Smooth muscle cell (in vitro differentiated cells): ENCODE measurements around the gene LEMD2. TPM values are rescaled to one million over a fixed set of nuclear protein-coding genes. Genes with fewer than 3 reads are reported as not detected.

ENCODE experiments used
- DNase-seq: peaks from one replicate; lab custom pipeline; 2025; ENCODE audit not compliant: unreplicated experiment; lab: John Stamatoyannopoulos, UW
- H2AFZ ChIP-seq: fragments of 200-600 bp; sonication (generic); 2 replicates; pipeline ENCODE4 v1.6.0; 2016; ENCODE audit warnings: antibody characterized with exemption, low read depth, mild to moderate bottlenecking
- H3F3A ChIP-seq: fragments of 200-600 bp; sonication (generic); 2 replicates; pipeline ENCODE4 v1.6.0; 2017; ENCODE audit warnings: antibody characterized with exemption, low read depth
- H3K27ac ChIP-seq: fragments of 200-600 bp; sonication (generic); 2 replicates; pipeline ENCODE4 v1.5.1; 2016; ENCODE audit warnings: low read depth, mild to moderate bottlenecking
- H3K27me3 ChIP-seq: fragments of 200-600 bp; sonication (generic); 2 replicates; pipeline ENCODE4 v1.6.1; 2016; ENCODE audit warnings: low read depth, mild to moderate bottlenecking
- H3K36me3 ChIP-seq: fragments of 200-600 bp; sonication (generic); 2 replicates; pipeline ENCODE4 v1.5.1; 2016; ENCODE audit warnings: low read depth
- H3K4me1 ChIP-seq: fragments of 200-600 bp; sonication (generic); 2 replicates; pipeline ENCODE4 v1.5.1; 2016; ENCODE audit warnings: low read depth
- H3K4me2 ChIP-seq: fragments of 200-600 bp; sonication (generic); 2 replicates; pipeline ENCODE4 v1.6.0; 2016; ENCODE audit warnings: mild to moderate bottlenecking
- H3K4me3 ChIP-seq: fragments of 200-600 bp; sonication (generic); 2 replicates; pipeline ENCODE4 v1.5.1; 2016; ENCODE audit warnings: mild to moderate bottlenecking
- H3K79me2 ChIP-seq: fragments of 200-600 bp; sonication (generic); 2 replicates; pipeline ENCODE4 v1.6.0; 2016; ENCODE audit warnings: low read depth, mild to moderate bottlenecking
- H3K9ac ChIP-seq: fragments of 200-600 bp; sonication (generic); 2 replicates; pipeline ENCODE4 v1.6.0; 2016; ENCODE audit warnings: low read depth
- H3K9me3 ChIP-seq: fragments of 200-600 bp; sonication (generic); replicated peaks from 2 replicates; pipeline ENCODE4 v1.5.1; 2016; ENCODE audit warnings: low read depth
- H4K20me1 ChIP-seq: fragments of 200-600 bp; sonication (generic); 2 replicates; pipeline ENCODE4 v1.6.0; 2016; ENCODE audit warnings: low read depth
- WGBS: methylation state at CpG from one replicate; pipeline ENCODE4 v1.1.7; 2016; ENCODE audit warnings: low lambda C conversion rate; 5-methylcytosine and 5-hydroxymethylcytosine counted together
- polyA plus RNA-seq: library from polyadenylated mRNA; unstranded; fragments of >200 nt; fragmentation: Nextera tagmentation; extraction: Ambion mirVana; gene quantifications from 2 replicates; pipeline ENCODE4 v1.2.1, GENCODE V29; 2016
- total RNA-seq: library from RNA; depleted of rRNA; stranded (reverse); fragments of >200 nt; gene quantifications from 2 replicates; pipeline ENCODE4 v1.2.3, GENCODE V29; 2014
- TF ChIP-seq, protein P1 (sequence below): fragments of 200-600 bp; sonication (generic); IDR thresholded peaks from 2 replicates; pipeline ENCODE4 v1.5.1; 2017; ENCODE audit warnings: borderline replicate concordance, mild to moderate bottlenecking, antibody characterized with exemption; ENCODE audit not compliant: insufficient read depth, poor library complexity, severe bottlenecking

Gene LEMD2
- total and polyA plus RNA-seq, 2 experiments from 2014 or later, result 48.8 to 87.3 TPM

DNA sequence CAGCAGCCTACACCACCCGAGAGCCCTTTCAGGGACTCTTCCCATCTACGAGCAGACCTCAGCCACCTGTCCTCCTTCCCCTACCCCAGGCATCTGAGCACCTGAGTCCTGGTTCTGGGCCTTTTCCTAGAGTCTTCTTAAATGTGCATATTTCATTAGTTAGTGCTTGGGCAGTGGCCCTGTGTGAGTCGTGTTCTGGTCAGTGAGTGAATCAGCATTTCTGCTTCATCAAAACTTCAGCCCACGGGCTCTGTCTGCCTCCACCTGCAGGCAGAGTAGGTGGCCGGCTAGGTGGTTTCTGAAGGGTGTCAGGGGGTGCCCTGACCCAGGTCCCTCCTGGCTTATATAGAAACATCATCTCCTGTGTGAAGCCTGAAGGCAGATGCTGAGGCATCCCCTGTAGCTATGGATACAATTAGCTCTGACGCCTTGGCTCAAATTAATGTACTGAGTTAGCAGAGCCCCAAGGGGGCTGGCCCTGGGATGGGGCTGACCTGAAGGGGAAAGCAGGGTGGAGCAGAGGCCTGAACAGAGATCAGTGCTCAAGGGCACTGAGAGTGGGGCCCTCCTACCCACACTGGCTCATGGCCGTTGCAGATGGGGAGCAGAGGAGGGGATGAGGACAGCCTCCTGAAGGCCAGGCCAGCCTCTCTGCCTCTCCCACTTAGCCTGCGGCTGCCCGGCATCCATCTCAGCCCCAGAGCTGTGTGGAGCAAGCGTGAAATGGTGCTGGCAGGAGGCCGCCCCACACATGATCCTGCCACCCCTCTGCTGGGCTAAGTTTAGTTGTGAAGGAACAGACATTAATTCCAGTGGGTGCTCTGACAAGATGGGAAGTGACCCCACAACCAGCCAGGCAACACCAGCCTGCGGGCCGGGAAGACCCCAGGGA is 55.9 kb downstream of the LEMD2 start:
- Histone ChIP-seq H3K36me3 (no peaks in the 10 kb centered on the region), H3K27ac (no peak overlapping the region), H3K27me3 (no peaks in the 10 kb centered on the region), H3K9me3 (no peaks in the 10 kb centered on the region), H3F3A (no peaks in the 10 kb centered on the region), H3K9ac (no peak overlapping the region), H3K4me1 (no peaks in the 10 kb centered on the region), H2AFZ (no peak overlapping the region), H3K79me2 (no peaks in the 10 kb centered on the region), H3K4me2 (no peak overlapping the region), H3K4me3 (no peak overlapping the region), H4K20me1 (no peaks in the 10 kb centered on the region)
- 81% methylated on average over 13 of the region's 13 CpGs for WGBS
- TF ChIP-seq, protein P1, sequence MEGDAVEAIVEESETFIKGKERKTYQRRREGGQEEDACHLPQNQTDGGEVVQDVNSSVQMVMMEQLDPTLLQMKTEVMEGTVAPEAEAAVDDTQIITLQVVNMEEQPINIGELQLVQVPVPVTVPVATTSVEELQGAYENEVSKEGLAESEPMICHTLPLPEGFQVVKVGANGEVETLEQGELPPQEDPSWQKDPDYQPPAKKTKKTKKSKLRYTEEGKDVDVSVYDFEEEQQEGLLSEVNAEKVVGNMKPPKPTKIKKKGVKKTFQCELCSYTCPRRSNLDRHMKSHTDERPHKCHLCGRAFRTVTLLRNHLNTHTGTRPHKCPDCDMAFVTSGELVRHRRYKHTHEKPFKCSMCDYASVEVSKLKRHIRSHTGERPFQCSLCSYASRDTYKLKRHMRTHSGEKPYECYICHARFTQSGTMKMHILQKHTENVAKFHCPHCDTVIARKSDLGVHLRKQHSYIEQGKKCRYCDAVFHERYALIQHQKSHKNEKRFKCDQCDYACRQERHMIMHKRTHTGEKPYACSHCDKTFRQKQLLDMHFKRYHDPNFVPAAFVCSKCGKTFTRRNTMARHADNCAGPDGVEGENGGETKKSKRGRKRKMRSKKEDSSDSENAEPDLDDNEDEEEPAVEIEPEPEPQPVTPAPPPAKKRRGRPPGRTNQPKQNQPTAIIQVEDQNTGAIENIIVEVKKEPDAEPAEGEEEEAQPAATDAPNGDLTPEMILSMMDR, result no peak
- DNase-seq, result no peak

DNA sequence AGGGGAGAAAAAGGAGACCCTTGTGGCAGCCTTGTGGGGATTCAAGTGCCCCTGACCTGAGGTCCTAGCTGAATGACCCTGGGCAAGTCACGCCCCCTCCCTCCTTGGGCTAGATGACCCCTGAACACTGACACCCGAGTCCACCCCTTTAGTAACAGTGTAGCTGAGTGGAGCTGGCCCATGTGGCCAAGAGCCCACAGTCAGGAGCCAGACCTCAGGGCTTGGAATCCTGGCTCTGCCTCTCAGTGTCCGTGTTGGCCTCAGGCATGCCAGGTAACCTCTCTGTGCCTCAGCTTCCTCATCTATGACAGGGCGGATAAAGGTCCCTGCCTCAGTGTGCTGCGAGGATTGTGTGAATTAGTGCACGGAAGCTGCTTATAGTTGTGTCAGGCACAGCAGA is 56.5 kb downstream of the LEMD2 start:
- Histone ChIP-seq H3K4me3 (no peak overlapping the region), H3K27me3 (no peaks in the 10 kb centered on the region), H3K9me3 (no peaks in the 10 kb centered on the region), H2AFZ (no peak overlapping the region), H3K9ac (no peak overlapping the region), H3K79me2 (no peaks in the 10 kb centered on the region), H3K36me3 (no peaks in the 10 kb centered on the region), H4K20me1 (no peaks in the 10 kb centered on the region), H3F3A (no peaks in the 10 kb centered on the region), H3K27ac (no peak overlapping the region), H3K4me2 (no peak overlapping the region), H3K4me1 (no peaks in the 10 kb centered on the region)
- no peak for DNase-seq
- TF ChIP-seq, protein P1, result no peak
- WGBS, result 92% methylated on average over 6 of the region's 6 CpGs

DNA sequence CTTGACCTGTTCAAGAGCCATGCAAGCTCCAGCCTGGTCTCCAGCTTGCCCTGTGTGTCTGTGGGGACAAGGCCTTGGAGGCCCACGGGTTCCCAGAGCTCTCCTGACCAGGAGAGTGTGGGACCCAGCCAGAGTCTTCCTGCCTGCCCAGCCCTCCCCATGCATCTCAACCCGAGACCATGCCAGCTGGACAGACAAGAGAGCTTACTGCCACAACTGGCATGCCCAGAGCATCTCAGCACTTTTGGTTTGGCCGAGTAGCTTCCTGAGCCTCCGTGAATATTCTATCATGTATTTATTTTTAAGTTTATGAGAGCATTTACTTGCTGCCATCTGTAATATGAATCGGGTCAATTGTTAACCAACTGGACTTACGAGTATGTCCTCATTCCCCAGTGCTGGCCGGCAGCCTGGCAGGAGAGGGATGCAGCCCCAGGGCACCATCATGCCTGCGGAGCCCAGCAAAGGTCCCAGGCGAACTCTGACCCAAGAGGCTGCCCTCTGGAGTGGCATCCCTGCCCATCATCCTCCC is 57.1 kb downstream of the LEMD2 start:
- no peaks in the 10 kb centered on the region for H3F3A ChIP-seq
- H3K27ac ChIP-seq, result no peak overlapping the region
- DNase-seq, result no peak
- H3K9ac ChIP-seq, result no peak overlapping the region
- H3K27me3 ChIP-seq, result no peaks in the 10 kb centered on the region
- 87% methylated on average over 9 of the region's 9 CpGs for WGBS
- H4K20me1 ChIP-seq, result no peaks in the 10 kb centered on the region
- H3K79me2 ChIP-seq, result no peaks in the 10 kb centered on the region
- H3K4me2 ChIP-seq, result no peak overlapping the region
- TF ChIP-seq, protein P1, result no peak
- no peaks in the 10 kb centered on the region for H3K36me3 ChIP-seq
- no peaks in the 10 kb centered on the region for H3K9me3 ChIP-seq
- H2AFZ ChIP-seq, result no peak overlapping the region
- H3K4me1 ChIP-seq, result no peaks in the 10 kb centered on the region
- no peak overlapping the region for H3K4me3 ChIP-seq
